GM19025 (cell line): ENCODE results near the gene TAOK1.
"Not testable (repeated sequence)": the region's sequence is repeated elsewhere in the genome, so short reads cannot be mapped to it uniquely, and the experiment has no call there.

Experiments
- ATAC-seq: cut with Tn5 transposase; IDR thresholded peaks from one replicate; pipeline ENCODE4 v1.9.1; 2021; ENCODE audit warnings: mild to moderate bottlenecking, low read depth, moderate library complexity; ENCODE audit not compliant: unreplicated experiment

Gene TAOK1

DNA sequence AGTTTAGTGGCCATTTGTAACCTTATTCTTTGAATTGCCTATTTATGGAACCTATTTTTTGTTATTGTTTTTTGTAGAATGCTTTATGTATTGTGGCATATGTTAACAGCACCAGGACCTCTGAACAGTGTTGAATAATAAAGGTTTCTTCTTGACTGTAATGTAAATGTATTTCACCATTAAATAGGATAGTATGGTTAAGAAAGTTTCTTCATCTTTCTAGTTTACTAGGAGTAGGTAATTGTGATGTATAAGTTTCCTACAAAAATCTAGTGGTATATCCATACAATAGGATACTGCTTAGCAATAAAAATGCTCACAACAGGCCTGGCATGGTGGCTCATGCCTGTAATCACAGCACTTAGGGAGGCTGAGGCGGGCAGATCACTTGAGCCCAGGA is 52.3 kb downstream of the TAOK1 start:
- ATAC-seq, result no peak

DNA sequence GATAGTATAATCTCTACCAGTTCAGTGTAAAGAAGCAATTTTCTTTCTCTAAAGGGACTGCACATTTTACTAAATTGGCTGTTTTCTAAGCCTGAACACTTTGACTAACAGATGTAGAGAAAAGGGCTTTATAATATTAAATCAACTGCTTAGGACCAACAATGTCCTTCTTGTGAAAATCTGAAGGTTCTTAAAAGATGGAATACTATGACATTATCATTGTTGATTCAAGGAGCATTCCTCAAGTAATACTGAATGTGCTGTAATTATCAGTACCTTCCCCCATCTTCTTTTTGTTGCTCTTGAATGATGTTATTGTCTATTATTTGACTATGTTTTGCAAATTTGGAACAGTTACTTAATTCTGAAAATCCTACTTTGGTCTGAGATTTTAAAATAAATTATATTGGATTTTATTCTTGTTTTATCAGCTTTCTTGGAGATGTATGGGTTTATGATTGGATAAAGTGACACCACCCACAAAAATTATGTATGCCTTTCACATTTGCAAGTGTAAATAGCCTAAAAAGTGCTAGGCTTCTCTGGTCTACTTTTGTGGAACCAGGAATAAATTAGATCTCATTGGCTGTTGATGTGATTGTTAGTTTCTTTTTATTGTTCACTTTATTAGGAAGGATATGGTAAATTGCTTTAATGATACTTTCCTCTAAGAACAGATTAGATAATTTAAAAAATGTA is 53.0 kb downstream of the TAOK1 start:
- no peak for ATAC-seq

DNA sequence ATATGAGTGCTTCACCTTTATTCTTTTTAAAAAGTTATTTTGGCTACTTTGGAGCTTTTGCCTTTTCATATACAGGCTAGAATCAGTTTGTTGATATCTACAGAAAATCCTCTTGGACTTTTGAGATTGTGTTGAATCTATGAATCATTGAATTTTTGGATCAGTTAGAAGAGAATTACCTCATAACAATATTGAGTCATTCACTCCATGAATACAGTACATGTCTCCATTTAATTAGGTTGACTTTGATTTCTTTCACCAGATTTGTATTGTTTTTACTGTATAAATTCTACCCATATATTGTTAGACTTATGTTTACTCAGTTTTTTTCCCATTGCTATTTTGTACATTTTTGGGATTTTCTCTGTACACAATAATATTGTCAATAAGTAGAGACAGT is 54.4 kb downstream of the TAOK1 start:
- no peak for ATAC-seq

DNA sequence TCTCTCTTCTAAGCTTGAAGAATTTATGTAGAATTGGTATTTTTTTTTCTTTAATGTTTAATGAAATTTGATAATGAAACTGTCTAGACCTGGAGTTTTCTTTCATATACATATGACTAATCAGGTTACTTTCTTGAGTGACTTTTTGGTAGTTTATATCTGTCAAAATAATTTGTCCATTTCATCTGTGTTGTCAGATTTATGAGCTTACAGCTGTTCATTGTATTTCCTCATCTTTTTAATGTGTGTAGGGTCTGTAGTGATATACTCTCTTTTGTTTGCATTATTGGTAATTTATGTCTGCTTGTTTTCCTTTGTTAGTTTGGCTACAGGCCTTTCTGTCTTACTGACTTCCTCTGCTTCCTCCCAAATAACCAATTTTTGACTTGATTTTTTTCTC is 55.7 kb downstream of the TAOK1 start:
- no peak for ATAC-seq

DNA sequence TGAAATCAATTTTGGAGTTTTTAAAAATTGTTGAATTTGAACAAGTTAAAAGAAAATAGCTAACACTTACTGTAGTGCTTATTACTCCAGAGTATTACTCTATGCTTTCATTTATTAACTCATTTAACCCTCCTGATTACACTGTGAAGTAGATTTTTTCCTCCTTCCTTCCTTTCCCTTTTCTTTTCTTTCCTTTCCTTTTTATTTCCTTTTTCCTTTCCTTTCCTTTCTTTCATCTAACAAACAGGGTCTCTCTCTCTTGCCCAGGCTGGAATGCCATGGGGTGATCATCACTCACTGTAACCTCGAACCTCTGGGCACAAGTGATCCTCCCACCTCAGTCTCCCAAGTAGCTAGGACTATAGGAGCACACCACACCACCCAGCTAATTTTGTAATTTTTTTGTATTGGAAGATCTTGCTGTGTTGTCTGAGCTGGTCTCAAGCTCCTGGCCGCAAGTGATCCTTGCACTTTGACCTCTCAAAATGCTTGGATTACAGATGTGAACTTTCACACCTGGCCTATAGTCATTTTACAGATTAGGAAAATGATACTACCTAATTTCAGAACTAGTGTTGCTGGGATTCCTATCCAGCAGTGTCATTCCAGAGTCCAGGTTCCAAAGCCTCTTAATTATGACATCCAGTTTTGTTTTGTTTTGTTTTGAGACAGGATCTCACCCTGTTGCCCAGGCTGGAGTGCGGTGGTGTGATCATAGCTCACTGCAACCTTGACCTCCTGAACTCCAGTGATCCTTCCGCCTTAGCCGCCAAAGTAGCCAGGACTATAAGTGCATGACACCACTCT is 59.9 kb downstream of the TAOK1 start:
- no peak for ATAC-seq

GRCh38 chr17:29451121-29451742 is 61.1 kb downstream of the TAOK1 start:
- ATAC-seq, result no peak

- no peak for ATAC-seq
Observed at GRCh38 chr17:29458066-29458465, 67.9 kb downstream of the TAOK1 start.

DNA sequence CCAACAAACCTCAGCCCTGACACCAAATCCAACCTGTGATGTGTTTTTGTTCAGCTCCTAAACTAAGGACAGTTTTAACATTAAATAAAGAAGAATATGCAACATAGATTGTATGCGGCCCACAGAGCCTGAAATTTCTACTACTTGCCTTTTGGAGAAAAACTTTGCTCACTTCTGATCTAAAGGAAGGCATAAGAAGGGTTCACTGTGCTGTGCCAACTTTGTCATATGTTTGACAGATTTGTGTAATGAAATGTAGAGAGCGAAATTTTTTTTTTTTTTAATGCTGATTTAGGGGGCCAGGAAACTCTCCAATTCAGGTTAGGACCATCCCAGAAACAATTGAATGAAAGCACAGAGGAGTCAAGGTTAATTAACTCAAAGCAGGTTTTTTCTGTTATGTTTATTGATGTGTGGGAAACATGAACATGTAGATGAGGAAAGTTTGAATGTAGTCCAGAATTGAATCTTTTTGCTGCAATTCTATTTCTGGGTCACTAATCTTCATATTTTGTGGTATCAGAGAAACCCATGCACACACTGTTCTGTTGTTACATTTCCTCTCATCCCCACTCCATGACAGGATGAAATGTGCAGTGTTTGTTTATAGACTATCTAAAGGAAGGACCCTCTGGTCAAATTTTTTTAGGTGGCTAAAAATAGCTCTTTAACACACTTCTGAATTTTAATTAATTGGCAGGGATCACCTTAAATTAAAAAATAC is 71.5 kb downstream of the TAOK1 start:
- ATAC-seq, result no peak

GRCh38 chr17:29469276-29469675 is 79.1 kb downstream of the TAOK1 start:
- no peak for ATAC-seq

- ATAC-seq, result not testable (repeated sequence)
Observed at GRCh38 chr17:29473437-29473836, 83.3 kb downstream of the TAOK1 start.

- ATAC-seq, result no peak
Observed at GRCh38 chr17:29474297-29474696, 84.1 kb downstream of the TAOK1 start.

- ATAC-seq, result no peak
Observed at GRCh38 chr17:29475891-29476290, 85.7 kb downstream of the TAOK1 start.

GRCh38 chr17:29480249-29480928 is 90.2 kb downstream of the TAOK1 start:
- ATAC-seq, result not testable (repeated sequence)

DNA sequence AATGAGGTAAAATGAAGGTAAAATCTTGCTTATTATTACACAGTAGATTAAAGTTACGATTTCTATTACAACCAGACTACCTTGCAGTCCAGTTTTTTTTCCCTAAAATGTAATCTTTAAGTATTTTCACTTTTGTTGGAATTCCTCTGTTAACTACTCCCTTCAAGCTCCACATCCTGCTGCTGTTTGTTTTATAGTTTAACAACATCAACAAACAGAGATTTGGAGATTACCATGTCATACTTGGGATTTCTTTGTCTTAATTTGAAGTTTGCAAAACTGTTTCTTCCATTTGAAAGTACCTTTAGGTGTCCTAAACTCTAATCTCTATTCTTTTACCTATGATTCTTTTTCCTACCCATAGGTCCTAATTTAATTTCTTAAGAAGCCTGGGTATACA is 93.3 kb downstream of the TAOK1 start:
- ATAC-seq, result no peak

DNA sequence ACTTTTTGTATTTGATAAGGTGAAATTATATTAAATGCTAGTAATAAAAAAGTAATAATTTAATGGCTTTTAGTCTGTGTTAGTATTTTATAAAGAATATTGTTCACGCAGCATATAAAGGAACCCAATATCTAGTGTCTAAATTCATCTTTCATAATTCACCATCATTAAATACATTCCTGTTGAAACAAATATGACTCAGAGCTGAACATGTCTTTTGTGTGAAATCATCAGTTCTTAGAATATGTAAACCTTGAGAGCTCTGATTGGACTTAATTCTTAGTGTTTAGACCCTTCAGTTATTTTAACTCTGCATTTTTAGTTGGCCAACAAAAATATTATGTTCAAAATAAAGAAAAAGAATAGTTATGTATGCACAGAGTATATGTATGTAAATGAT is 104.8 kb downstream of the TAOK1 start:
- no peak for ATAC-seq

DNA sequence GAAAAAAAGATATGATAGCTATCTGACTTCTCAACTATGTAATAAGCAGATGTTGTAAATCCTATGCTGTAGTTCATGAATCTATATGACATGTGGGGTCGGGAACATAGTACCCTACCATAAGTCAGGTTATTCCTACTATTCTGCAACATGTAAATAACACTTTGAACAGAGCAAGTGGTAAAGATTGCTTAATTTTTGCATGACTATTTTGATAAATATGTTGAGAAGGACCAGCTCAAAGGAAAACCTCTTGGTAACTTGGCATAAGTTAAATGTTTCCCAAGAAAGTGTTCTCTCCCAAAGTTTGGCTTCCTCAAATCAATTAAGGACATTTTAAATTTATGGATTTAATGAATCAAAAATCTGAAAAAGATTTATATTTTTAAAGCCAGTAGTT is 114.5 kb downstream of the TAOK1 start:
- no peak for ATAC-seq

DNA sequence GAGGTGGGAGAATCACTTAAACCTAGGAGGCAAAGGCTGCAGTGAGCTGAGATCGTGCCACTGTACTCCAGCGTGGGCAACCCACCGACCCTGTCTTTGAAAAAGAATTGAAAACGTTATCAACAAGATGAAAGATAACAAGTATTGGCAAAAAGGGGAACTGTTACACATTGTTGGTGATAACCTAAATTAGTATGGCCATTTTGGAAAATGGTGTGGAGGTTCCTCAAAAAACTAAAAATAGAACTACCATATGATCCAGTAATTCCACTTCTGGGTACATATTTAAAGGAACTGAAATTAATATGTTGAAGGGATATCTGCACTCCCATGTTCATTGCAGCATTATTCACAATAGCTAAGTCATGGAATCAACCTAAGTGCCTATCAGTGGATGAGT is 115.7 kb downstream of the TAOK1 start:
- no peak for ATAC-seq

DNA sequence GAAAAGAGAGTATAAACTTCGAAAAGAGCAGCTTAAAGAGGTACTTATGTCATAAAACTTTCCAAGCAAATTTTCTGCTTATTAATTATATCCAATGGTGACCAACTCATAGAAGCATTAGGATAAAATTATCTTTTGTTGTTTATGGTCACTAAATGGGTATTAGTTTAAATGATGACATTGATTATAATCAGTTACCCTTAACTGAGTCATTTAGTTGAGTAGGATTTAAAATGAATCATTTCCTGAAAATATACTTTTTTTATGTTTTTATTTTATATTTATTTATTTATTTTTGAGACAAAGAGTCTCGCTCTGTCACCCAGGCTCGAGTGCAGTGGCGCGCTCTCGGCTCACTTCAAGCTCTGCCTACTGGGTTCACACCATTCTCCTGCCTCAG is 120.8 kb downstream of the TAOK1 start:
- no peak for ATAC-seq

- no peak for ATAC-seq
Observed at GRCh38 chr17:29514792-29515191, 124.6 kb downstream of the TAOK1 start.

DNA sequence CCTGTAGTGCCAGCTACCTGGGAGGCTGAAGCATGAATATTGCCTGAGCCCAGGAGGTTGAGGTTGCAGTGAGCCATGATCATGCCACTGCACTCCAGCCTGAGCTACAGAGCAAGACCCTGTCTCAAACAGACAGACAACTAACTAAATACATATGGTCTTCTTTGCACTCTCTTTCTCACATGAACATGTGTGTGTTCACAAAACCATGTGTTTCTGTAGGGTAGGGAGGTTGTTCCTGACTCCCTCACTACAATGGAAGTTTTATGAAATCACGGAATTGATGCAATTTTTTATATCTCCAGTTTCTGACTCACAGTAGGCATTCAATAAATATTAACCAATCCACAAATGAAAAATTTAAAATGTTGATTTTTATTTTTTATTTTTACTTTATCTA is 128.2 kb downstream of the TAOK1 start:
- no peak for ATAC-seq
